ENCODE data around the gene IKZF1.

The IKZF1 gene

DNA sequence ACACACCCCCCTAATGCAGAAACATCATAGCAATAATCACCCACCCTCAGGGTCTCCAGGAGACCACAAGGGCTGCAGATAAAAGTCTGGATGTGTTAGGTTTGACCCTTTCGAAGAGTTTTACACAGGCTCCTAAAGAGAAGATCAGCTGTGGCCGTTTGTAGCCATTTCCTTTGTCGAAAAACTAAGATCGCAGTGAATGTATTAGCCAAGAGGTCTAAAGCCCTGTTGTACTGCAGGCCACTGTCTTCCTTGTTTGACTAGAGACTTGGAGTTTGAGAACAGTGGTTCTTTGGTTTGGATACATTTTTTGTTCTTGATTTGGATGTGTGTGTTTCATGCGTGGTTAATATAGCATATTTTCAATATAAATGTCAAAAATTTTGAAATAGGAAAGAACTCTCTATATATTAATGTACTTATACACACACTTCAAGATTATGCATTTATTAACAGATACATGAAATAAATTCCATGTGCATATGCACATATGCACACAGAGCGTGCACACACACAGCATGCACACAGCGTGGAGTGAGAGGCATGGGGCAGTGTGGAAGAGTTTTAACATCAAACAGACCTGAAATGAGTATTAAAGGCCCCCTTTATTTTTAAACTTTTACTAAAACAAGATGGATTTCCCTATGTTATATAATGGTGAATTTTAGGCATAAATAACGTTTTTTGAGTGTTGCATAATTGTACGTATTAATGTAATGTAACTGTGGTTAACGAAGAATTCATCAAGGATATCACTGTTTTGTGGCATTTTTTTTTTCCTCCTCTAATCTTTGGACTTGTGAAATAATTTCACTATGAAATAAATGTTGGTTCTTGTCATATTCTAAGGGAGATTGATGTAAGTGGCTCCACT, 2.2 kb downstream of the IKZF1 start:
- H3K27me3 ChIP-seq (ENCODE audit: low read length) = no peaks in the 10 kb centered on the region
- peaks cover 68% of the 10 kb centered on the region for H3K79me2 ChIP-seq (ENCODE audit: insufficient read depth, low read length)
- H2AFZ ChIP-seq (ENCODE audit: low read depth, low read length, severe bottlenecking) = no peak overlapping the region
- H3K9ac ChIP-seq (ENCODE audit: low read length) = peak overlapping the region; percentile 72
- H3K9me2 ChIP-seq (replicated peaks; ENCODE audit: insufficient read depth, low read length) = no peaks in the 10 kb centered on the region
- TF ChIP-seq EZH2phosphoT487 (conservative IDR thresholded peaks at IDR 0.05; ENCODE audit: low read length) (no peak), CTCF (IDR thresholded peaks at IDR 0.05; ENCODE audit: insufficient read depth, low read length, poor library complexity, severe bottlenecking) (no peak)
- peak overlapping the region; percentile 91 for H3K4me2 ChIP-seq (ENCODE audit: low read depth, low read length, poor library complexity, severe bottlenecking)
- no peaks in the 10 kb centered on the region for H4K20me1 ChIP-seq (ENCODE audit: low read depth, low read length)
- H3F3A ChIP-seq (ENCODE audit: insufficient read depth) = peaks cover 76% of the 10 kb centered on the region
- H3K4me3 ChIP-seq (ENCODE audit: insufficient read depth, low read length, poor library complexity, severe bottlenecking) = peak overlapping the region; percentile 81
- peaks cover 5% of the 10 kb centered on the region; the same call in 1 of the 2 replicates for H3K36me3 ChIP-seq (ENCODE audit: low read length)
- peak overlapping the region; percentile 93 for H3K27ac ChIP-seq (ENCODE audit: low read depth, low read length)
- no peaks in the 10 kb centered on the region for H3K9me3 ChIP-seq (ENCODE audit: insufficient read depth, low read length)

- Histone ChIP-seq H3F3A (ENCODE audit: insufficient read depth) (peaks cover 76% of the 10 kb centered on the region), H3K9me3 (ENCODE audit: insufficient read depth, low read length) (no peaks in the 10 kb centered on the region), H3K4me3 (ENCODE audit: insufficient read depth, low read length, poor library complexity, severe bottlenecking) (peak overlapping the region; percentile 81), H3K9me2 (replicated peaks; ENCODE audit: insufficient read depth, low read length) (no peaks in the 10 kb centered on the region), H2AFZ (ENCODE audit: low read depth, low read length, severe bottlenecking) (no peak overlapping the region), H3K79me2 (ENCODE audit: insufficient read depth, low read length) (peaks cover 76% of the 10 kb centered on the region), H3K27me3 (ENCODE audit: low read length) (no peaks in the 10 kb centered on the region), H3K4me2 (ENCODE audit: low read depth, low read length, poor library complexity, severe bottlenecking) (peak overlapping the region; percentile 91), H3K9ac (ENCODE audit: low read length) (peak overlapping the region; percentile 72), H4K20me1 (ENCODE audit: low read depth, low read length) (no peaks in the 10 kb centered on the region), H3K36me3 (ENCODE audit: low read length) (peaks cover 5% of the 10 kb centered on the region; the same call in 1 of the 2 replicates), H3K27ac (ENCODE audit: low read depth, low read length) (peak overlapping the region; percentile 93)
- TF ChIP-seq CTCF (IDR thresholded peaks at IDR 0.05; ENCODE audit: insufficient read depth, low read length, poor library complexity, severe bottlenecking) (no peak), EZH2phosphoT487 (conservative IDR thresholded peaks at IDR 0.05; ENCODE audit: low read length) (no peak)
Observed at GRCh38 chr7:50307368-50308032, 3.0 kb downstream of the IKZF1 start.

- peak overlapping the region; percentile 91 for H3K4me2 ChIP-seq (ENCODE audit: low read depth, low read length, poor library complexity, severe bottlenecking)
- H3K79me2 ChIP-seq (ENCODE audit: insufficient read depth, low read length) = peaks cover 82% of the 10 kb centered on the region
- peaks cover 5% of the 10 kb centered on the region; the same call in 1 of the 2 replicates for H3K36me3 ChIP-seq (ENCODE audit: low read length)
- no peaks in the 10 kb centered on the region for H3K9me3 ChIP-seq (ENCODE audit: insufficient read depth, low read length)
- peak overlapping the region; percentile 72 for H3K9ac ChIP-seq (ENCODE audit: low read length)
- peak overlapping the region; percentile 81 for H3K4me3 ChIP-seq (ENCODE audit: insufficient read depth, low read length, poor library complexity, severe bottlenecking)
- peaks cover 83% of the 10 kb centered on the region for H3F3A ChIP-seq (ENCODE audit: insufficient read depth)
- peak overlapping the region; percentile 93 for H3K27ac ChIP-seq (ENCODE audit: low read depth, low read length)
- H3K9me2 ChIP-seq (replicated peaks; ENCODE audit: insufficient read depth, low read length) = no peaks in the 10 kb centered on the region
- no peak for TF ChIP-seq CTCF (IDR thresholded peaks at IDR 0.05; ENCODE audit: insufficient read depth, low read length, poor library complexity, severe bottlenecking)
- TF ChIP-seq EZH2phosphoT487 (conservative IDR thresholded peaks at IDR 0.05; ENCODE audit: low read length) = no peak
- no peak overlapping the region for H2AFZ ChIP-seq (ENCODE audit: low read depth, low read length, severe bottlenecking)
- no peaks in the 10 kb centered on the region for H4K20me1 ChIP-seq (ENCODE audit: low read depth, low read length)
- H3K27me3 ChIP-seq (ENCODE audit: low read length) = no peaks in the 10 kb centered on the region
Observed at GRCh38 chr7:50308203-50308531, 3.7 kb downstream of the IKZF1 start.

Measured in SU-DHL-6 (cell line).